SK-N-MC (cell line): Measurements from ENCODE around the gene OTC.

Experiments used
- DNase-seq: peaks from one replicate; pipeline ENCODE4 v3.0.0-alpha.2; 2011; ENCODE audit warnings: low read depth, low spot score
- H3K27ac ChIP-seq: fragments of 200-600 bp; sonication (generic); 2 replicates; pipeline ENCODE4 v1.5.1; 2016; ENCODE audit warnings: mixed run types
- H3K36me3 ChIP-seq: fragments of 200-600 bp; sonication (generic); 2 replicates; pipeline ENCODE4 v1.6.1; 2017; ENCODE audit warnings: antibody characterized with exemption, low read length, mixed read lengths; ENCODE audit not compliant: insufficient read depth
- H3K4me3 ChIP-seq: fragments of 200-600 bp; sonication (generic); 2 replicates; pipeline ENCODE4 v1.5.1; 2016
- H3K9ac ChIP-seq: fragments of 200-600 bp; sonication (generic); 2 replicates; pipeline ENCODE4 v1.8.0; 2017; ENCODE audit warnings: mixed run types, mixed read lengths; ENCODE audit not compliant: insufficient read length
- H3K9me3 ChIP-seq: fragments of 200-600 bp; sonication (generic); 2 replicates; pipeline ENCODE4 v1.6.1; 2017; ENCODE audit warnings: low read depth, mild to moderate bottlenecking, antibody characterized with exemption, low read length, moderate library complexity, mixed read lengths
- EZH2 ChIP-seq: fragments of 200-600 bp; sonication (generic); IDR thresholded peaks from one replicate; pipeline ENCODE4 v1.6.1; 2017; ENCODE audit warnings: antibody characterized with exemption
- FOXP2 ChIP-seq: optimal IDR thresholded peaks from 2 replicates; pipeline ENCODE3; 2011; ENCODE audit warnings: mild to moderate bottlenecking, moderate library complexity; ENCODE audit not compliant: insufficient read depth; ENCODE audit errors: extremely low read length, control extremely low read depth
- POLR2AphosphoS5 ChIP-seq: IDR thresholded peaks from 2 replicates; pipeline ENCODE4 v1.6.1; 2012; ENCODE audit warnings: mild to moderate bottlenecking, low read depth, low read length, borderline replicate concordance

OTC gene

GRCh38 chrX:38368774-38369173 is 16.4 kb downstream of the OTC start:
- Histone ChIP-seq H3K27ac (no peak overlapping the region), H3K36me3 (no peaks in the 10 kb centered on the region), H3K9me3 (no peaks in the 10 kb centered on the region), H3K9ac (no peak overlapping the region), H3K4me3 (no peak overlapping the region)
- TF ChIP-seq EZH2 (no peak), POLR2AphosphoS5 (no peak), FOXP2 (no peak)
- no peak for DNase-seq

GRCh38 chrX:38371641-38372040 is 19.2 kb downstream of the OTC start:
- no peak for DNase-seq
- Histone ChIP-seq H3K27ac (no peak overlapping the region), H3K9ac (no peak overlapping the region), H3K36me3 (no peaks in the 10 kb centered on the region), H3K4me3 (no peak overlapping the region), H3K9me3 (no peaks in the 10 kb centered on the region)
- no peak for TF ChIP-seq EZH2
- TF ChIP-seq POLR2AphosphoS5, result no peak
- no peak for TF ChIP-seq FOXP2

DNA sequence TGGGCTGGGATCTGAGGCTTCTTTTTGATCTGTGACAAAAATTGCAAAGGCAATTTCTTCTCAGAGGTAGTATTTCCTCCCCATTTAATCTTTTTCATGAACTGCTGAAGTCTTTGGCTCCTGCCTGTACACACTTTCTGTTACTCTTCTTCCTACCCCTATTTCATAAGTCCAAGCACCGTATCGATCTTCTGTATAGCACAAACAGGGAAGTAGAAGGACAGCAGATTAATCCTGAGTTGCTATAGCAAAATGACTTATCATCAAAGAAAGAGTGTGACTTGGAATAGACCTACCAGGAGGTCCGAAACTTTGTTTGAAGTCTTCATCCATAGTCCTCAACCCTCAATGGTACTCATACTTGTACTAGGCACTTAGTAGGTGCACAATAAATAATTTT is 22.0 kb downstream of the OTC start:
- no peak for DNase-seq
- TF ChIP-seq EZH2 (no peak), FOXP2 (no peak)
- Histone ChIP-seq H3K9me3 (no peaks in the 10 kb centered on the region), H3K4me3 (no peak overlapping the region), H3K9ac (no peak overlapping the region), H3K36me3 (no peaks in the 10 kb centered on the region), H3K27ac (no peak overlapping the region)

DNA sequence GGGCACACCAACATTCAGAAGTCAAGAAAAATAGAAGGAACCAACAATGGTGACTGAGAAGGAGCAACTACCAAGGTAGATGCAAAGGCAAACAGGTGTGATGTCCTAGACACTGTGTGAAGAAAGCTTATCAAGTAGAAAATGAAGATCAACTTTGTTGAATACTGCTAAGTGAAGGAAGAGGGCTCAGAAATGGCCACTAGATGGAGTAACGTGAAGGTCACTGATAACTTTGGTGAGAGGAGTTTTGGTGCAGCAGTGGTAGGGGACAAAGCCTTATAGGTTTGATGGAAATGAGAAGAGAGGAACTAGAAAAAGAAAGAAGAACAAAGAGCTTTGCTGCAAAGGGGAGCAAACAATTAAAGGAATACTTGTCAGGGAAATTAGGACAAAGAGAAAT is 23.5 kb downstream of the OTC start:
- Histone ChIP-seq H3K4me3 (no peak overlapping the region), H3K36me3 (no peaks in the 10 kb centered on the region), H3K9me3 (no peaks in the 10 kb centered on the region), H3K27ac (no peak overlapping the region), H3K9ac (no peak overlapping the region)
- no peak for DNase-seq
- no peak for TF ChIP-seq EZH2
- TF ChIP-seq FOXP2, result no peak
- no peak for TF ChIP-seq POLR2AphosphoS5

- no peak for TF ChIP-seq FOXP2
- TF ChIP-seq POLR2AphosphoS5, result no peak
- no peak for TF ChIP-seq EZH2
- Histone ChIP-seq H3K9ac (no peak overlapping the region), H3K4me3 (no peak overlapping the region), H3K36me3 (no peaks in the 10 kb centered on the region), H3K9me3 (no peaks in the 10 kb centered on the region), H3K27ac (no peak overlapping the region)
- no peak for DNase-seq
Measured at GRCh38 chrX:38376747-38377146, 24.3 kb downstream of the OTC start.

DNA sequence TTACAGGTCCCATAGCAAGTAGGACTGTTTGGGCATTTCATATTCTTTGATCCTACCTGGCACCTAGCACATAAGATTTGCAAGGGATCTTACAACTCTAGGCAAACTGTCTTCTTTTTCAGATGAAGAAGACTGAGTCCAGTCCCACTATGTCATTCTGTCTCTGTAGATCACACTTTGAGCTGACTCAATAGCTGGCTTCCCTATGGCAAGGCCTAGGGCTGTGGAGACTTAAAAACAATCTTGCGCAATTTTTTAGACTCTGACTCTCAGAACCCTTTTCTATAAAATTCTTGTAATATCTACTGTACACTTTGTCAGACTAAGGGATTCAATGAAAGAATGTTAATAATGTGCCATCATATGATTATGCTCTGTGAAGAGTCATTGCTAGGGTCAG is 26.7 kb downstream of the OTC start:
- no peak for DNase-seq
- no peak overlapping the region for H3K27ac ChIP-seq
- H3K36me3 ChIP-seq, result no peaks in the 10 kb centered on the region
- no peak for TF ChIP-seq POLR2AphosphoS5
- TF ChIP-seq EZH2, result no peak
- no peak for TF ChIP-seq FOXP2
- H3K9me3 ChIP-seq, result no peaks in the 10 kb centered on the region
- no peak overlapping the region for H3K4me3 ChIP-seq
- no peak overlapping the region for H3K9ac ChIP-seq

GRCh38 chrX:38382663-38383062 is 30.3 kb downstream of the OTC start:
- no peak overlapping the region for H3K9ac ChIP-seq
- TF ChIP-seq EZH2 (no peak), FOXP2 (no peak), POLR2AphosphoS5 (no peak)
- no peak for DNase-seq

GRCh38 chrX:38400389-38400910 is 48.0 kb downstream of the OTC start:
- H3K9me3 ChIP-seq, result no peaks in the 10 kb centered on the region
- H3K36me3 ChIP-seq, result no peaks in the 10 kb centered on the region
- H3K4me3 ChIP-seq, result no peak overlapping the region
- DNase-seq, result no peak
- no peak overlapping the region for H3K9ac ChIP-seq
- no peak for TF ChIP-seq FOXP2
- no peak for TF ChIP-seq POLR2AphosphoS5
- TF ChIP-seq EZH2, result no peak
- H3K27ac ChIP-seq, result no peak overlapping the region

More at GRCh38 chrX:38382663-38383062, 30.3 kb downstream of the OTC start:
- Histone ChIP-seq H3K36me3 (no peaks in the 10 kb centered on the region), H3K4me3 (no peak overlapping the region), H3K9me3 (no peaks in the 10 kb centered on the region), H3K27ac (no peak overlapping the region)

GRCh38 chrX:38402118-38402517 is 49.7 kb downstream of the OTC start:
- no peak overlapping the region for H3K9ac ChIP-seq
- H3K36me3 ChIP-seq, result no peaks in the 10 kb centered on the region
- no peak overlapping the region for H3K27ac ChIP-seq
- peak; percentile 2 for DNase-seq
- H3K9me3 ChIP-seq, result no peaks in the 10 kb centered on the region
- no peak for TF ChIP-seq EZH2
- no peak for TF ChIP-seq FOXP2
- no peak for TF ChIP-seq POLR2AphosphoS5
- no peak overlapping the region for H3K4me3 ChIP-seq

GRCh38 chrX:38403834-38404233 is 51.4 kb downstream of the OTC start:
- no peak overlapping the region for H3K9ac ChIP-seq
- H3K4me3 ChIP-seq, result no peak overlapping the region
- H3K9me3 ChIP-seq, result no peaks in the 10 kb centered on the region
- TF ChIP-seq FOXP2 (no peak), POLR2AphosphoS5 (no peak), EZH2 (no peak)
- H3K36me3 ChIP-seq, result no peaks in the 10 kb centered on the region
- DNase-seq, result no peak
- H3K27ac ChIP-seq, result no peak overlapping the region

DNA sequence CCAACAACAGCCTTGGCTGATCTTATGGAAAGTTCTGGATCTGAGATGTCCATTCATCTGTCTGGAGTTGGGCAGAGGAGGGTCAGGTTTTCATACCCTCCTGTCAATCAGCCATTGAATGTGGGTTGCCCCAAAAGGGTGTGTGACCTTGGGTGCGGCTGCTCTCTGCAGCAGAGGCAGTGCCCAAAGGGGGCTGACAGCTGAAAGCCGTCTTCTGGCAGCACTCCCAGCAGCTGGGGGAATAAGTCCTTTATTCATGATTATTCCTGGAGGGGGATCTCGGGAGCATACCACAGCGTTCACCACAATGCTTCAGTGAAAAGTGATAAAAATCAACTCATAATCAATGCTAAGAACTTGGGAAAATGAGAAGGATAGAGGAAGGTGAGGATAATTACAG is 54.7 kb downstream of the OTC start:
- Histone ChIP-seq H3K27ac (no peak overlapping the region), H3K36me3 (no peaks in the 10 kb centered on the region), H3K9ac (no peak overlapping the region), H3K4me3 (no peak overlapping the region), H3K9me3 (no peaks in the 10 kb centered on the region)
- no peak for DNase-seq
- TF ChIP-seq POLR2AphosphoS5, result no peak
- TF ChIP-seq FOXP2, result no peak
- TF ChIP-seq EZH2, result no peak
